ENCODE data around the gene HEATR1.
"Not testable (repeated sequence)": the region's sequence is repeated elsewhere in the genome, so short reads cannot be mapped to it uniquely, and the experiment has no call there.

HEATR1 gene

GRCh38 chr1:236590553-236591150 is 13.7 kb downstream of the HEATR1 start:
- no peak for DNase-seq (ENCODE audit: low spot score)

- DNase-seq (ENCODE audit: low spot score), result no peak
Observed at GRCh38 chr1:236589531-236589930, 14.8 kb downstream of the HEATR1 start.

GRCh38 chr1:236581528-236581927 is 22.8 kb downstream of the HEATR1 start:
- DNase-seq (ENCODE audit: low spot score), result no peak

DNA sequence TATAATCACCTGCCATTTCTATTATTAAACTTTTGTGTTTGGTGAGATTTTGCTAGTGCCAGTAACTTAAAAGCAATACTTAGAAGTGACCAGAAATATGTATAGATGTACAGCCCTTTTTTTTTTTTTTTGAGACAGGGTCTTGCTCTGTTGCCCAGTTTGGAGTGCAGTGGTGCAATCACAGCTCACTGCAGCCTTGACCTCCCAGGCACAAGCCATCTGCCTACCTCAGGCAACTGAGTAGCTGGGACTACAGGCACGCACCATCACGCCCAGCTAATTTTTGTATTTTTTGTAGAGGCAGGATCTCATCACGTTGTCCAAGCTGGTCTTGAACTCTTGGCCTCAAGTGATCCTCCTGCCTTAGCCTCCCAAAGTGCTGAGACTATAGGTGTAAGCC is 23.9 kb downstream of the HEATR1 start:
- DNase-seq (ENCODE audit: low spot score), result not testable (repeated sequence)

DNA sequence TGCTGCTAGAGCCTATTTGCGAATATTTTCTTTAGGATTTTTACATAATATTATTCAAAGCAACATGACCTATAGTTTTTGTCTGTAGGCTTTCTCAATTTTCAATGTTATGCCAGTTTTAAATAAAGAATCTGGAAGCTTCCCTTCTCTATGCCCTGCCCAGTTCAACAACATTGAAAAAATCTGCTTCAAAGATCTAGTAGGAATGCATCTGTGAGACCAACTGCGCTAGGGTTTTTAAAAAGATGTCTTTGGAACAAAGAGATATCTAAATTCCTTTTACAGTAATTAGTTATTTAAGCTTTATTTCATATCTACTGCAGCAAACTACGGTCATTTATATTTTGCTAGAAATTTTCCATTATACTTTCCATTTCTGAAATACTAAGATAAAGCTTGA is 25.7 kb downstream of the HEATR1 start:
- no peak for DNase-seq (ENCODE audit: low spot score)

- DNase-seq (ENCODE audit: low spot score), result not testable (repeated sequence)
Observed at GRCh38 chr1:236577041-236577440, 27.3 kb downstream of the HEATR1 start.

- DNase-seq (ENCODE audit: low spot score), result no peak
Observed at GRCh38 chr1:236576004-236576403, 28.3 kb downstream of the HEATR1 start.

- no peak for DNase-seq (ENCODE audit: low spot score)
Observed at GRCh38 chr1:236575523-236575922, 28.8 kb downstream of the HEATR1 start.

- DNase-seq (ENCODE audit: low spot score), result no peak
Observed at GRCh38 chr1:236568285-236568894, 35.9 kb downstream of the HEATR1 start.

DNA sequence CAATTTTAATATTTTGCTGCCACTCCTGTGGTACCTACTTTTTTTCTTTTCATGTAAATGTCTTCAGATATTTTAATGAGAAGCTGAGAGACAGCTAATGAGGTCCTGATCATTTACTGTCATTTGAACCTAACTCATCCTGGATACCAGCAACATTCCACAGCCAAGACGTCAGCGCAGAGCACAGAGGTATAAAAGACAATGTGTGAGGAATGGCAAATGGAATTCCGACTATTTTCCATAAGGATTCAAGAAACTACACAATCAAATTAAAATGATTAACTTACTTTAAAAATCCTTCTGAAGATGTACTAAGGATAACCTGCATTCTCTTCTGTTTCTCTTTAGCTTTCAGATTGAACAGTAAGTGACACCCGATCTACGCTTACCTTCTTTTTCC is 38.8 kb downstream of the HEATR1 start:
- no peak for DNase-seq (ENCODE audit: low spot score)

- no peak for DNase-seq (ENCODE audit: low spot score)
Observed at GRCh38 chr1:236561976-236562375, 42.3 kb downstream of the HEATR1 start.

DNA sequence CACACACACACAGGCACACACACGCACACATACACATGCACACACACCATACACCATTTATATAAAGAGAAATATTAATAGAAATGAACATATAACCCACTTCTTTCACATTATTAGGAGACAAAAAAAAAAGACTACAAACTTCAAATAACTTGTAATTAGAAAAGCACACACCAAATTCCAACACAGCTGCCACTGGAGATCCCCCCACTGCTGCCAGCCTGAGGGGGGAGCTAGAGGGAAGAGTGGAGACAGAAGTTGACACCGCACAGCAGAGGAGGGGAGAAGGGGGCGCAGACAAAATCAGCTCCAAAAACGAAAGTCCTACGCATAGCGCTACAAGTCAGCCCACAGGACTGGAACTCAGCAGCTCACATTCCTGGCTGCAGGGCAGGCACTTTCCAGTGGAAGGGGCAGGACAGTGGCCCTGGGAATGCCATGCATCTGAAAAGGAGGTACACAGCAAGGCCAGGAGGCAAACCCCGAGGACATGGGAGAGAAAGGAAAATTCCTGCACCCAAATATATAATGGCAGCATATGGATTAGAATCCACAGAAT is 44.0 kb downstream of the HEATR1 start:
- DNase-seq (ENCODE audit: low spot score), result no peak

DNA sequence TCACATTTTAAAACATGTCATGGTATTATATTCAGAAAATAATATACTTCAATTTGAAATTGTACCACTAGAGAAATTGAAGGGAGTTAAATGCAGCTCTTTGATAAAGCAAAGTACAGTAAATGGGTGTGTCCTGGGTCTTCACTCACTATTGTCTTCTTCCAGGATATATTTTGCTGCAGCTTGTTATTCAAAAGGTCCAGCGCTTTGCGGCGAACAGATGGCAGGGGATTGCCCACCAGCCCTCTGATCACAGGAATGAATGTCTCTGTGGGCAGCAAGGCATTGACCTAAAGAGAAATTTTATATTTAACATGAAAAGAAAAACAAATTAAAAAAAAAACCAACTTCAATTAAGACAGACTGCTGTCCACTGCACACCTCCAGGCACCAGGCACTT is 45.5 kb downstream of the HEATR1 start:
- DNase-seq (ENCODE audit: low spot score), result no peak

GRCh38 chr1:236558081-236558480 is 46.2 kb downstream of the HEATR1 start:
- DNase-seq (ENCODE audit: low spot score), result no peak

DNA sequence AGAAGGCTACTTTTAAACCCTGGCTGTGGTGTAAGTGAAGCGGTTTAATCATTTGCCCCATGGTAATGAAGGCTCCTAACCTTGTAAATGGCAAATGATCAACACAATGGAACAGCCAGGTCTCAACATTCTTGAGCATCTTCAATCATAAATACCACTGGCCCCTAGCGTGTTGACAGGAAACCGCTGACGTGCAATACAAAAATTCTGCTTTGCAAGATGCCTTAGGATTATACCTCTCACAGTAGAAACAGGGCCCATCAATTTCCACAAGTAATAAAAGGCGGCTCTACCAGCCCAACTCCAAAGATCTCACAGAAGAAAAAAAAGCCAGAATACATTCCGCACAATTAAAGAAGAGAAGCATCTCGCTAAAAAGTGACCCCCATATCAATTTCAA is 47.7 kb downstream of the HEATR1 start:
- DNase-seq (ENCODE audit: low spot score), result no peak

DNA sequence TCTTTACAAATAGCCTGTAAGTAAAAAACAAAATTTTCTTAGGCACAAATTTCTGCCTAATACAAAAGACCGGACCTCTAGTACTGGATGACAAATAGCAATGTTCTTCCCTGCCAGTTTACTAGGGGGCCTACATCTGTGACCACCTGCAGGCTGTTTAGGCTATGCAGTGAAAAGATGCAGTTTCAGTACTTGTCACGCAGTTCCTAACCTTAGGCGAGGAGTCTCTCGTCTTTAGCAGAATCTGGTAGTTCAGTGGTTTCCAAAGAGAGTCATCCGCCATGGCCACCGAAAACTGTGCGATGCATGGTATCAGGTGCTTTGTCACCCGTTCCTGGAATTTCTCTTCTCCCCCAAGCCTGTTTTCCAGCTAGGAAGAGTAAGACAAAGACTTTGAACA is 50.9 kb downstream of the HEATR1 start:
- no peak for DNase-seq (ENCODE audit: low spot score)

DNA sequence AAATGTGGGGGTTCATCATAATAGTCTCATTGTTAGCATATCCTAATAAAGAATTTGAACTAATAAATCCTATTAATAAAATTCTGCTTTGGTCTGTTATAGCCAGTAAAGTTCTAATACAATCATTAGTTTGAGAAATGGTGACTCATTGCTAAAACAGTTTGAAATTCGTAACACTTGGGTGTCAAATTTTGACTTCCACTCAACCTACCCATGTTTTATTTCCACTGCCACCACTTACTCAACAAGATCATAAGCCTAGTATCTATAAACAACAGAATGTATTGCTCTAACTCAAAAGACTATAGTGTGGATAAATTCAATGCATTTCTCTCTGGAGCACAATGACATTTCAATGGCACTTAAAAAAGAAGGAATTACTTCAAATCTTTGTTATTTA is 51.4 kb downstream of the HEATR1 start:
- no peak for DNase-seq (ENCODE audit: low spot score)

GRCh38 chr1:236552096-236552495 is 52.2 kb downstream of the HEATR1 start:
- no peak for DNase-seq (ENCODE audit: low spot score)

GRCh38 chr1:236550961-236551851 is 53.1 kb downstream of the HEATR1 start:
- DNase-seq (ENCODE audit: low spot score), result no peak

GRCh38 chr1:236548452-236548851 is 55.9 kb downstream of the HEATR1 start:
- DNase-seq (ENCODE audit: low spot score), result no peak

GRCh38 chr1:236545621-236546169 is 58.6 kb downstream of the HEATR1 start:
- no peak for DNase-seq (ENCODE audit: low spot score)

DNA sequence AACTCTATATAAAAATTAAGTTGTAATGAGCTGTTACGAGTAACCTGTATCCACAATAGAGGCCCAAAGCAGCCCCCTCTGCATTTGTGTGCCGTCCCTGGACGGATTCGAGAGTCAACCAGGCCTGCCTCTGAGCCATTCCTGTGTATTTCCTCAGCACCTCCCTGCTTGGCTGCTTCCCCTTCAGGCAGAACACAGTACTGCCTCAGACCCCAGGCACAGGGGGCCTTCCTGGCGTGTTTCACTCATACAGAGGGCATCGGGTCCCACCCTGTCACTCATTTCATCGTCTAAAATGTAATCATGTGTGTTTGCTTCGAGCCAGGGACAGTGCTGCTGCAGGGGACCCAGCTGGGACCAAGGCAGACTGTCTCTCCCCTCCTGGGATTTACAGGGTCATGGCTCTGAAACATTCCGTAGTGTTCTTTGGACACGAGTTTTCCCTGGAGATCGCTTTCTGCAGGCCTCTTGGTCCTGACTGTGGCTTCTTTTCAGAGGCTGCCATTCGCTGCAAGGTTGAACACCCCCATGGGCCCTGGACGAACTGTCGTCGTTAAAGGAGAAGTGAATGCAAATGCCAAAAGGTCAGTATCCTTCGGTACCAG is 61.1 kb downstream of the HEATR1 start:
- DNase-seq (ENCODE audit: low spot score), result peak; percentile 48

Measured in D341Med (cell line).